K562 (cell line): ENCODE results near the gene HOXB5. TPM values are rescaled to one million over a fixed set of nuclear protein-coding genes. Genes with fewer than 3 reads are reported as not detected.

Source experiments
- AFF1 ChIP-seq, 2 experiments: fragments of 450-650 bp; IDR thresholded peaks; 2 replicates each; pipeline ENCODE4 v1.6.1; 2018; ENCODE audit warnings: mild to moderate bottlenecking in 2 of 2, low read depth in 1 of 2; ENCODE audit not compliant: partially characterized antibody in 2 of 2
- BRD4 ChIP-seq: fragments of 200-600 bp; sonication (generic); IDR thresholded peaks from 2 replicates; pipeline ENCODE4 v1.6.1; 2017; ENCODE audit warnings: inconsistent platforms
- CBFA2T3 ChIP-seq: fragments of 450-650 bp; IDR thresholded peaks from 2 replicates; pipeline ENCODE4 v1.6.1; 2017
- CBX1 ChIP-seq: sonication (generic); IDR thresholded peaks from 2 replicates; pipeline ENCODE4 v1.6.1; 2016; ENCODE audit warnings: antibody characterized with exemption, low read depth, mild to moderate bottlenecking
- EZH2 ChIP-seq: IDR thresholded peaks from 2 replicates; pipeline ENCODE4 v1.6.1; 2012; ENCODE audit warnings: low read depth, mild to moderate bottlenecking, inconsistent platforms, low read length, borderline replicate concordance
- GABPB2 ChIP-seq: fragments of 250-450 bp; sonication (Bioruptor Pico); conservative IDR thresholded peaks from 2 replicates; pipeline ENCODE4 v1.5.1; 2021; ENCODE audit warnings: mild to moderate bottlenecking
- IFI16 ChIP-seq: fragments of 250-450 bp; sonication (Bioruptor Pico); IDR thresholded peaks from 2 replicates; pipeline ENCODE4 v2.1.2; 2022; ENCODE audit warnings: mild to moderate bottlenecking, inconsistent platforms
- PML ChIP-seq: IDR thresholded peaks from 2 replicates; pipeline ENCODE4 v1.6.1; 2012; ENCODE audit warnings: low read length, inconsistent platforms
- PPARD ChIP-seq: fragments of 250-450 bp; sonication (Bioruptor Pico); IDR thresholded peaks from 2 replicates; pipeline ENCODE4 v1.8.0; 2022; ENCODE audit warnings: inconsistent platforms, mild to moderate bottlenecking, moderate library complexity
- RBFOX2 ChIP-seq: fragments of 200-400 bp; formaldehyde crosslinking; IDR thresholded peaks from 2 replicates; pipeline ENCODE4 v1.6.1; 2017; ENCODE audit warnings: low read depth, mild to moderate bottlenecking, low read length, moderate library complexity
- RUNX1 ChIP-seq: sonication (generic); IDR thresholded peaks from 2 replicates; pipeline ENCODE4 v1.6.1; 2016; ENCODE audit warnings: antibody characterized with exemption, low read depth
- SMARCC2 ChIP-seq: fragments of 450-650 bp; IDR thresholded peaks from 2 replicates; pipeline ENCODE4 v1.6.1; 2017; ENCODE audit warnings: antibody characterized with exemption, moderate library complexity, mild to moderate bottlenecking, low read depth
- SP1 ChIP-seq: sonication (generic); formaldehyde crosslinking; IDR thresholded peaks from 2 replicates; pipeline ENCODE4 v1.8.1; 2022; ENCODE audit warnings: mild to moderate bottlenecking, missing genetic modification reagents
- SUPT5H ChIP-seq: fragments of 450-650 bp; IDR thresholded peaks from 2 replicates; pipeline ENCODE4 v1.6.1; 2016
- TBP ChIP-seq: optimal IDR thresholded peaks from 2 replicates; pipeline ENCODE3; 2011; ENCODE audit warnings: low read depth, low read length, improper control_type of control experiment
- TCF7L2 ChIP-seq: fragments of 150-350 bp; IDR thresholded peaks from 2 replicates; pipeline ENCODE4 v1.6.1; 2016; ENCODE audit warnings: low read depth, mild to moderate bottlenecking, low read length, moderate library complexity
- TGIF2 ChIP-seq: sonication (generic); formaldehyde crosslinking; IDR thresholded peaks from 2 replicates; pipeline ENCODE4 v1.8.1; 2022; ENCODE audit warnings: mild to moderate bottlenecking, missing genetic modification reagents, moderate library complexity
- VEZF1 ChIP-seq: fragments of 200-800 bp; sonication (Bioruptor generic); IDR thresholded peaks from 2 replicates; pipeline ENCODE4 v1.6.1; 2017; ENCODE audit warnings: missing genetic modification characterization, missing compliant biosample characterization
- ZBTB9 ChIP-seq: fragments of 450-650 bp; formaldehyde crosslinking; IDR thresholded peaks from 2 replicates; pipeline ENCODE4 v1.4.0; 2020; ENCODE audit warnings: mild to moderate bottlenecking, moderate library complexity
- ZNF12 ChIP-seq: sonication (generic); formaldehyde crosslinking; IDR thresholded peaks from 2 replicates; pipeline ENCODE4 v1.4.0; 2020; ENCODE audit warnings: mild to moderate bottlenecking, missing genetic modification reagents
- polyA plus RNA-seq, 8 experiments: library from polyadenylated mRNA; depleted of rRNA in 4 of 8; stranded (reverse) in 5 of 8; unstranded in 3 of 8; fragments of >200 nt; fragmentation: Nextera tagmentation in 2 of 8; fragmentation: Illumina TruSeq in 1 of 8; extraction: Ambion mirVana in 2 of 8; extraction: Trizol in 1 of 8; gene quantifications; 2 replicates each; pipeline versions ENCODE4 v1.2.1 to v1.2.3, GENCODE V29; 2011 to 2014; ENCODE audit warnings: inconsistent platforms in 1 of 8, missing spikeins in 1 of 8
- total RNA-seq, 7 experiments: library from RNA; depleted of rRNA in 6 of 7; stranded (reverse); fragments of >200 nt in 6 of 7; fragmentation: Illumina TruSeq in 2 of 7; extraction: Trizol in 2 of 7; gene quantifications; 2 replicates each; pipeline versions ENCODE4 v1.2.1 to v1.2.3, GENCODE V29; 2011 to 2021; ENCODE audit warnings: low replicate concordance in 1 of 7

Gene HOXB5
- total and polyA plus RNA-seq, 9 of the 15 experiments (the other 6 are each of a cell fraction or from before 2014, with no cell fraction given), result 0.24 to 2.7 (median 0.65) TPM

GRCh38 chr17:48544349-48545021 is 49.1 kb downstream of the HOXB5 start (continued):
- TF ChIP-seq VEZF1 (CRISPR knock-in tag) (peak; percentile 91), IFI16 (CRISPR knock-in tag) (no peak), ZNF12 (CRISPR knock-in tag) (no peak), EZH2 (no peak), TGIF2 (no peak), PPARD (CRISPR knock-in tag) (no peak), ZBTB9 (CRISPR knock-in tag) (no peak), AFF1 (IDR thresholded peaks at IDR 0.05; ENCODE audit: low read depth in 1 of 2, partially characterized antibody in 2 of 2) (peak in 1 of 2 experiments; percentile 38), RUNX1 (no peak), SP1 (CRISPR knock-in tag) (no peak), CBFA2T3 (0 out of 2 replicates have a peak, but pooled peaks have one; percentile 6), SUPT5H (peak; percentile 65), TCF7L2 (no peak), GABPB2 (CRISPR knock-in tag) (no peak), RBFOX2 (peak; percentile 74), TBP (peak; percentile 76), BRD4 (peak; percentile 81), PML (no peak), SMARCC2 (no peak), CBX1 (peak; percentile 23; the same call in 1 of the 2 replicates)
